22Rv1 (cell line): ENCODE data around the gene FREY1.

ENCODE experiments used
- CTCF ChIP-seq: fragments of 450-650 bp; IDR thresholded peaks from 2 replicates; pipeline ENCODE4 v1.5.1; 2017; ENCODE audit warnings: mild to moderate bottlenecking
- ZFX ChIP-seq: fragments of 450-650 bp; IDR thresholded peaks from 2 replicates; pipeline ENCODE4 v1.6.1; 2017; ENCODE audit warnings: antibody characterized with exemption, borderline replicate concordance

GRCh38 chr11:45869551-45869950 is 37.5 kb downstream of the FREY1 start:
- no peak for TF ChIP-seq CTCF
- no peak for TF ChIP-seq ZFX
